ENCODE data around the gene ABHD8. TPM values are rescaled to one million over a fixed set of nuclear protein-coding genes. Genes with fewer than 3 reads are reported as not detected.
"Not testable (repeated sequence)": the region's sequence is repeated elsewhere in the genome, so short reads cannot be mapped to it uniquely, and the experiment has no call there.

ABHD8 gene
- total and polyA plus RNA-seq, 4 donors, result 15.9 to 35.6 (median 26.4) TPM

DNA sequence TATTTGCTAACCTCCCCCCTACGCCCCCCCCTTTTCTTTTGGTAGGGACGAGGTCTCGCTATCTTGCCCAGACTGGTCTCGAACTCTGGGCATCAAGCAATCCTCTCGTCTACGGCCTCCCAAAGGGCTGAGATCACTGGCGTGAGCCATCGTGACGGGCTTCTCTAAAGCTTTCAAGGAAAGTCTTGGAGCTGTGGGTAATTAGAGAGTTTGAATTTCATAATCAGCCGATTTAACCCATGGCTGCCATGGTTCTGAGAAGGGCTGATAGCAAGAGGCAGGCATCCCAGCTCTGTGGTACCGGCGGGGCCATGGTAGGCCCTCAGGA, 679 bp upstream of the ABHD8 start:
- WGBS (ENCODE audit: insufficient coverage), result 75% methylated on average over 4 of the region's 12 CpGs
- Histone ChIP-seq H3K36me3 (ENCODE audit: control insufficient read depth, insufficient read depth, low read length) (peaks cover 21% of the 10 kb centered on the region), H3K9me3 (ENCODE audit: control insufficient read depth, insufficient read depth, low read length) (no peaks in the 10 kb centered on the region), H3K4me1 (ENCODE audit: control insufficient read depth, insufficient read depth, low read length) (peaks cover 56% of the 10 kb centered on the region), H3K27ac (ENCODE audit: low read depth, low read length) (peak overlapping the region; percentile 58), H3K4me3 (ENCODE audit: low read depth, low read length) (peak overlapping the region; percentile 79), H3K27me3 (ENCODE audit: control insufficient read depth, insufficient read depth, low read length) (no peaks in the 10 kb centered on the region)
- DNase-seq (ENCODE audit: low read depth in 4 of 6, low spot score in 6 of 6), result peak in 1 of 6 donors; percentile 11

DNA sequence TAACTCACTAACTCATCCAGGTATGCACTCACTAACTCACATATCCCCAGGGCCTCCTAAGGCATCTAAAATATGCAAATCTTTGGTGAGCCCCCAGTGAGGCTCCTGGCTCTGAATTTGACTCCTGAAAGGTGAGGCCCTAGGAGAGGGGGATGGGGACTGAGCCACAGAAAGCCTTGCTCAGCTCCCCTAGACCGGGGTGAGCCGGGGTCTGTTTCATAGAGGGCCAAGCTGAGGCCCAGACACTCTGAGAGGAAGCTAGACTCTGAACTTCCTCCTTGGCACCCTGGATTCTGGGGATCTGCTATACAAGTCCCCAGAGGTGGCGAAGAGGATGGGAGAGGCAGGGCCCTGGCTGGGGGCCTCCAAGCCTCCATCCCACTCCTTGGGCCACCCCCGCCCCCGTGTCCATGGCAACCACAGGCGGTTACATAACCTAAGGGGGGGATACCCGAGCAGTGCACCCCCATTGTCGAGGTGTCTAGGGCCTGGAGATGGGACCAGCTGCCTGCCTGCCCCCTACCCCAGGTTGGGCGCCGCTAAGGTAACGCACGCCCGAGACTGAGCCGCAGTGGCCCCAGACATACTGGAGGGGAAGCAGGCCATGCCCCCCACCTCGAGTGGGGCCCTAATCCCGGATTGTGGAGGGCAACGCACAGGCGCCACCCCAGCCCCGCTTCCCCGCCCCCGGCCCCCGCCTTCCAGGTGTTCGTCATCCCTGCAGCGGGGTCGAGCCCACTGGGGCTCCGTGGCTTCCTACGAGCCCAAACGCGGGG, 646 bp downstream of the ABHD8 start:
- DNase-seq (ENCODE audit: low read depth in 4 of 6, low spot score in 6 of 6), result peak in 1 of 6 donors; percentile 22
- peak overlapping the region; percentile 79 for H3K4me3 ChIP-seq (ENCODE audit: low read depth, low read length)
- peaks cover 23% of the 10 kb centered on the region for H3K36me3 ChIP-seq (ENCODE audit: control insufficient read depth, insufficient read depth, low read length)
- 6% methylated on average over 29 of the region's 29 CpGs for WGBS (ENCODE audit: insufficient coverage)
- H3K9me3 ChIP-seq (ENCODE audit: control insufficient read depth, insufficient read depth, low read length), result no peaks in the 10 kb centered on the region
- H3K27ac ChIP-seq (ENCODE audit: low read depth, low read length), result peak overlapping the region; percentile 37
- H3K27me3 ChIP-seq (ENCODE audit: control insufficient read depth, insufficient read depth, low read length), result no peaks in the 10 kb centered on the region
- H3K4me1 ChIP-seq (ENCODE audit: control insufficient read depth, insufficient read depth, low read length), result peaks cover 52% of the 10 kb centered on the region

DNA sequence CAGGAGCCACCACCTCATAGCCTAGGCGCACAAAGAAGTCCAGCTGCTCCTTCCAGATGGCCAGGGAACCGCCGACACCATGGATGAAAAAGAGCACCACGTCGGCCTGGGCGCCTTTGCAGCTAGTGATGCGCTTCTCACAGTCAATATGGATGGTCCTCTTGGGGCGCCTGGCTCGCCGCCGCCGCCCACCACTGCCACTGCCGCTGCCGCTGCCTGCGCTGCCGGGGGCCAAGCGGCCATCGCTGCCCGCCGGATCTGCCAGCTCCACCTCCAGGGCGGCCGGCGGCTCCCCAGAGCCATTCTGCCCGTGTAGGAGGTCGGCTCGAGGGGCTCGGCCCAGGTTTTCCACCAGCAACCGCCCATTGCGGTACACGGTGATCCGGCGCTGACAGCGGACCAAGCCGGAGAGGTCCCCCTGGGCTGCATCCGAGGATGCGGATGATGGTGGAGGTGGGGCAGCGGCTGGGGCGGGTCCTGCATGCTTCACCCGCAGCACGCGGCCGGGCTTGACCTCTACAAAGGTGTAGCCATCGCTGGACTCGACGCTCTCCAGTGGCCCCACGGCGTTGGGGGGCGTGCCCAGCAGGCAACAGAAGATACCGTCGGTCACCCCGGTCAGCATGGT, 2.1 kb downstream of the ABHD8 start:
- Histone ChIP-seq H3K27ac (ENCODE audit: low read depth, low read length) (no peak overlapping the region), H3K36me3 (ENCODE audit: control insufficient read depth, insufficient read depth, low read length) (peaks cover 27% of the 10 kb centered on the region), H3K9me3 (ENCODE audit: control insufficient read depth, insufficient read depth, low read length) (no peaks in the 10 kb centered on the region), H3K4me1 (ENCODE audit: control insufficient read depth, insufficient read depth, low read length) (peaks cover 38% of the 10 kb centered on the region), H3K27me3 (ENCODE audit: control insufficient read depth, insufficient read depth, low read length) (no peaks in the 10 kb centered on the region), H3K4me3 (ENCODE audit: low read depth, low read length) (no peak overlapping the region)
- 95% methylated on average over 50 of the region's 51 CpGs for WGBS (ENCODE audit: insufficient coverage)
- no peak for DNase-seq (ENCODE audit: low read depth in 4 of 6, low spot score in 6 of 6)

DNA sequence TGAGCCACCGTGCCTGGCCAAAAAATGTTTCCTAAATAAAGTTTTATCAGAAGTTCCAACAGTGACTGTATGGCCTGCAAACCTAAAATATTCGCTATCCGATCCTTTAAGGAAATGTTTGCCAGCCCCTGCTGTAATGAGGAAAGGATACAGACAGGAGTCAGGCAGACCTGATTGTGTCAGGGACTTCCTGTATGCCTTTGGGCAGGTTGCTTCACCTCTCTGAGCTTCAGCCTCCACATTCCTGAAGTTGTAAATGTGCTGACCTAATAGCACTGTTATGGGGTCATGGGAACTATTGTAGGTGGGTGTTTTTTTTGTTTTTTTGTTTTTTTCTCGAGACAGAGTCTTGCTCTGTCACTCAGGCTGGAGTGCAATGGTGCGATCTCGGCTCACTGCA, 6.2 kb downstream of the ABHD8 start:
- Histone ChIP-seq H3K27me3 (ENCODE audit: control insufficient read depth, insufficient read depth, low read length) (no peaks in the 10 kb centered on the region), H3K36me3 (ENCODE audit: control insufficient read depth, insufficient read depth, low read length) (peaks cover 48% of the 10 kb centered on the region), H3K27ac (ENCODE audit: low read depth, low read length) (no peak overlapping the region), H3K9me3 (ENCODE audit: control insufficient read depth, insufficient read depth, low read length) (no peaks in the 10 kb centered on the region), H3K4me1 (ENCODE audit: control insufficient read depth, insufficient read depth, low read length) (peaks cover 14% of the 10 kb centered on the region), H3K4me3 (ENCODE audit: low read depth, low read length) (no peak overlapping the region)
- no peak for DNase-seq (ENCODE audit: low read depth in 4 of 6, low spot score in 6 of 6)
- WGBS (ENCODE audit: insufficient coverage), result 89% methylated on average over 4 of the region's 6 CpGs

DNA sequence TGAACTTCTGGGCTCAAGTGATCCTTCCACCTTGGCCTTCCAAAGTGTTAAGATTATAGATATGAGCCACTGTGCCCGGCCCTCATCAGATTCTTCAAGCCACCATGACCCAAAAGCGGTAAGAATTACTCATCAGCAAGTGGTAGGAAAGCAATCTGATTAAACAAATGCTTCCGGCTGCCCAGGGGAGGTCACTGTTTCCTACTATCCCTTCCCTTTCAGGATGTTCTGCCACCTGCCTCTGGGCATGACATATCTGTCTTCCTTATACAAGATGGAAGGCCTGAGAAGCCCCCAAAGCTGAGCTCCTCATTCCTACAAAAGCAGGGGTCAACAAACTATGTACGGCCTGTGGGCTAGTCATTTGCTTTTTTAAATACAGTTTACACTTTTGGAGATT, 7.0 kb downstream of the ABHD8 start:
- DNase-seq (ENCODE audit: low read depth in 4 of 6, low spot score in 6 of 6), result no peak
- H3K27me3 ChIP-seq (ENCODE audit: control insufficient read depth, insufficient read depth, low read length), result no peaks in the 10 kb centered on the region
- H3K9me3 ChIP-seq (ENCODE audit: control insufficient read depth, insufficient read depth, low read length), result no peaks in the 10 kb centered on the region
- H3K4me1 ChIP-seq (ENCODE audit: control insufficient read depth, insufficient read depth, low read length), result peaks cover 13% of the 10 kb centered on the region
- H3K36me3 ChIP-seq (ENCODE audit: control insufficient read depth, insufficient read depth, low read length), result peaks cover 48% of the 10 kb centered on the region
- H3K4me3 ChIP-seq (ENCODE audit: low read depth, low read length), result no peak overlapping the region
- WGBS (ENCODE audit: insufficient coverage), result 95% methylated on average over 2 of the region's 4 CpGs
- no peak overlapping the region for H3K27ac ChIP-seq (ENCODE audit: low read depth, low read length)

DNA sequence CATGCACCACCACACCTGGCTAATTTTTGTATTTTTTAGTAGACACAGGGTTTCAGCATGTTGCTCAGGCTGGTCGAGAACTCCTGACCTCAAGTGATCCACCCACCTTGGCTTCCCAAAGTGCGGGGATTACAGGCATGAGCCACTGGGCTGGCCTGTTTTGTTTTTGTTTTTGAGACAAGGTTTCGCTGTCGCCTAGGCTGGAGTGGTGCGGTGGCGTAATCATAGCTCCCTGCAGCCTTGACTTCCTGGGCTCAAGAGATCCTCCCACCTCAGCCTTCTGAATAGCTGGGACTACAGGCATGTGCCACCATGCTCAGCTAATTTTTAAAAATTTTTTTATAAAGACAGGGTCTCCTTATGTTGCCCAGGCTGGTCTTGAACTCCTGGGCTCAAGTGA, 7.7 kb downstream of the ABHD8 start:
- H3K27me3 ChIP-seq (ENCODE audit: control insufficient read depth, insufficient read depth, low read length); H3K27ac ChIP-seq (ENCODE audit: low read depth, low read length); H3K4me3 ChIP-seq (ENCODE audit: low read depth, low read length); DNase-seq (ENCODE audit: low read depth in 4 of 6, low spot score in 6 of 6); H3K9me3 ChIP-seq (ENCODE audit: control insufficient read depth, insufficient read depth, low read length): not testable (repeated sequence)
- Histone ChIP-seq H3K4me1 (ENCODE audit: control insufficient read depth, insufficient read depth, low read length) (peaks cover 13% of the 10 kb centered on the region), H3K36me3 (ENCODE audit: control insufficient read depth, insufficient read depth, low read length) (peaks cover 44% of the 10 kb centered on the region)
- WGBS (ENCODE audit: insufficient coverage), result 96% methylated on average over 5 of the region's 6 CpGs

DNA sequence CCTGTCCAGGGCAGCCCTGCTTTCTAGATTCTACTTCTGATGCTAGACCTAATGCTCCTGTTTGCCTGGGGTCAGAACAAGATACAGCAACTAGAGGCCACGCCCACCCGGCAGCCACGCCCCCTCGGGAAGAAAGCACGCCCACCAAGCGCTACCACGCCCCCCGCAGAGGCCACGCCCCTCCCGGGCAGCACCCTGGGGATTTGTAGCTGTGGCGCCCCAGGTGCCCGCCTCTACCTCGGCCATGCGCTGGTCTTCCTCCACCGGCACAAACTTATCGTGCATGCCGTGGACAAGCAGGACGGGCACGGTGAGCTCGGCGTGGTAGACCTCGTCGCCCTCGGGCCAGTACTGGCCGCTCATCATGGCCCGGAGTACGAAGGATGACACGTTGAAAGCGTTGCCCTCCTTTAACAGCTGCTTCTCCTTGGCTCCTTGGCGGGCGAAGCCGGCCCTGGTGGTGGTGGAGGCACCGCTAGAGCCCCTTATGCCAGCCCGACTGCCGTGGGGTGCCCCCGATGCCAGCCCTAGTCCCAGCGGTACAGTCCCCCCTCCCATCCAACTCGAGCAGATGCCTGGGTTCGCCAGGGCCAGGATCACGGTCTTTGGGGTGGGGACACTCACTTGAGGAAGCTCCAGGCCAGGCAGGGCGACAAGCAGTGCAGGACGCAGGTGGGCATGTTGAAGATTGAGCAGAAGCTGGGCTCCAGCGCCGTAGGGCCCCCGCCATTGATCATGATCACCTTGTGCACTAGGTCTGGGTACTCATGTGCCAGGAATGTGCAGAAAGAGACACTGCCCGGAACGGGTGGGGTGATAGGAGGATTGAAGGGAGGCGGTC, 9.0 kb downstream of the ABHD8 start:
- Histone ChIP-seq H3K27me3 (ENCODE audit: control insufficient read depth, insufficient read depth, low read length) (no peaks in the 10 kb centered on the region), H3K27ac (ENCODE audit: low read depth, low read length) (no peak overlapping the region), H3K36me3 (ENCODE audit: control insufficient read depth, insufficient read depth, low read length) (peaks cover 38% of the 10 kb centered on the region), H3K4me1 (ENCODE audit: control insufficient read depth, insufficient read depth, low read length) (peaks cover 14% of the 10 kb centered on the region), H3K9me3 (ENCODE audit: control insufficient read depth, insufficient read depth, low read length) (no peaks in the 10 kb centered on the region), H3K4me3 (ENCODE audit: low read depth, low read length) (no peak overlapping the region)
- DNase-seq (ENCODE audit: low read depth in 4 of 6, low spot score in 6 of 6), result no peak
- 81% methylated on average over 47 of the region's 48 CpGs for WGBS (ENCODE audit: insufficient coverage)

DNA sequence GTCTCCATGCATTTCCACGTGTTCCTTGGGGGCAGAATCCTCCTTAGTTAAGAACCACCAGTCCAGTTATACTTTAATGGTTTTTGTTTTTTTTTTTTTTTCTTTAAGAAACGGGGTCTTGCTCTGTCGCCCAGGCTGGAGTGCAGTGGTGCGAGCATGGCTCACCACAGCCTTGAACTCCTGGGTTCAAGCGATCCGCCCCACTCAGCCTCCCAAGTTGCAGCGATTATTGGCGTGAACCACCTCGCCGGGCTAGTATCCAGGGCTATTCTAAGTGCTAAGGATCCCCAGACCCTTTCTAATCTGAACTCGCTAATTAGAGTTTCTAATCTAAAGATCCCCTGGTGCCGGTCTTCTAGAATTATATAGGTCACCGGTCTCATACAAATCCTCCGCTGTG, 9.6 kb downstream of the ABHD8 start:
- H3K27ac ChIP-seq (ENCODE audit: low read depth, low read length), result no peak overlapping the region
- no peak for DNase-seq (ENCODE audit: low read depth in 4 of 6, low spot score in 6 of 6)
- H3K36me3 ChIP-seq (ENCODE audit: control insufficient read depth, insufficient read depth, low read length), result peaks cover 33% of the 10 kb centered on the region
- no peak overlapping the region for H3K4me3 ChIP-seq (ENCODE audit: low read depth, low read length)
- WGBS (ENCODE audit: insufficient coverage), result 78% methylated on average over 13 of the region's 14 CpGs
- peaks cover 14% of the 10 kb centered on the region for H3K4me1 ChIP-seq (ENCODE audit: control insufficient read depth, insufficient read depth, low read length)
- H3K9me3 ChIP-seq (ENCODE audit: control insufficient read depth, insufficient read depth, low read length), result no peaks in the 10 kb centered on the region
- H3K27me3 ChIP-seq (ENCODE audit: control insufficient read depth, insufficient read depth, low read length), result no peaks in the 10 kb centered on the region

DNA sequence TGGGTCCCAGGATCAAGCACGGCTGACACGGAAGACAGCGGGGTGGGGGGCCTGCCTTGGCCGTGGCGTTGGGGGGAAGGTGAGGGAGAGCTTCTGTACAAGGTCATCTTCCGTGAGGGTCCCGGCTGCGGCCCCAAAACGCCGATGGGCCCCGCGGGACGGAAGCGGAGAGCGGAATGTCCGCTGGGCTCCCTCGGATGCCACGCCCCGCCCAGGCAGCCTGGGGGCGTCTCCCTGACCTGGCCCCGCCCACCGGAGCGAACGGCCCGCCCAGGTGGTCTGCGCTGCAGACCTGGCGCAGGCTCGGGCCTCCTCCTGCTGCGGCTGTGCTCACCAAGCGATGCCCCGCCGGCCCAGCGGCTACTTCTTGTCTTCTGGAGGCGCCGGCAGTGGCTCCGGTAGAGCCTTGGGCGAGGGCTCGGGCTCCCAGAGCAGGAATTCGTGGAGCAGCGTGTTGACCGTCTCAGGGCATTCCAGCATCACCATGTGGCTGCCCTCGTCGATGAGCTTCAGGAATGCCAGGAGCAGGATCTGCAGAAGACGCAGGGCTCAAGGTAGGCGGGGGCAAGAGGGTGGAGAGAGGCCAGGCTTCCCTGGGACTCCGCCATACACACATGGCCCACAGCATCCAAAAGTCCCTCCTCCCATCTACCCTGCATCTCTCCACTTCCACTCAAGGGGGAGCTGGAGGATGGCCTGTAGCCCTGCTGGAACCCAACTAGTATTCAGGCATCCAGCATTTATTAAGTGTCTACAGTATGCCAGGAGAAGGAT, 10.7 kb downstream of the ABHD8 start:
- Histone ChIP-seq H3K9me3 (ENCODE audit: control insufficient read depth, insufficient read depth, low read length) (no peaks in the 10 kb centered on the region), H3K36me3 (ENCODE audit: control insufficient read depth, insufficient read depth, low read length) (peaks cover 33% of the 10 kb centered on the region), H3K27ac (ENCODE audit: low read depth, low read length) (peak overlapping the region; percentile 52), H3K4me1 (ENCODE audit: control insufficient read depth, insufficient read depth, low read length) (peaks cover 14% of the 10 kb centered on the region), H3K4me3 (ENCODE audit: low read depth, low read length) (peak overlapping the region; percentile 49), H3K27me3 (ENCODE audit: control insufficient read depth, insufficient read depth, low read length) (no peaks in the 10 kb centered on the region)
- DNase-seq (ENCODE audit: low read depth in 4 of 6, low spot score in 6 of 6), result peak in 3 of 6 donors; percentile 39 to 82 (median 77)
- 11% methylated on average over 43 of the region's 46 CpGs for WGBS (ENCODE audit: insufficient coverage)

Measured in spinal cord (tissue), 10 donors.